PC-3 (cell line): ENCODE results near the gene CLEC11A. TPM values are rescaled to one million over a fixed set of nuclear protein-coding genes. Genes with fewer than 3 reads are reported as not detected.

Source experiments
- ATAC-seq: fragments of 200-7000 bp; cut with Tn5 transposase; 2 replicates; pipeline ENCODE4 v1.9.1; 2020; ENCODE audit warnings: mild to moderate bottlenecking, moderate library complexity
- BruUV-seq: library from RNA; stranded (reverse); fragments of 400-500 nt; replicated peaks from 2 replicates; lab custom pipeline; 2021; lab: Mats Ljungman, UMichigan
- CTCF ChIA-PET: fragments of 300-600 bp; sonication (Branson Sonifier 250); formaldehyde crosslinking; loops from one replicate; lab custom pipeline; 2022; ENCODE audit warnings: antibody characterized with exemption; lab: Charles Lee
- POLR2A ChIA-PET: fragments of 300-600 bp; sonication (Branson Sonifier 250); formaldehyde crosslinking; loops from one replicate; lab custom pipeline; 2022; ENCODE audit warnings: antibody characterized with exemption; ENCODE audit not compliant: unreplicated experiment; lab: Charles Lee
- DNase-seq: peaks from one replicate; pipeline ENCODE4 v3.0.0-alpha.2; 2015
- H2AFZ ChIP-seq: fragments of 300-600 bp; sonication (generic); 2 replicates; pipeline ENCODE4 v1.6.0; 2016; ENCODE audit warnings: antibody characterized with exemption, low read length
- H3F3A ChIP-seq: fragments of 300-600 bp; sonication (generic); one replicate; pipeline ENCODE4 v1.6.0; 2017; ENCODE audit warnings: antibody characterized with exemption, low read length, control low read depth, mild to moderate bottlenecking; ENCODE audit not compliant: unreplicated experiment
- H3K27ac ChIP-seq: fragments of 300-600 bp; sonication (generic); 2 replicates; pipeline ENCODE4 v1.5.1; 2016; ENCODE audit warnings: mild to moderate bottlenecking, low read length
- H3K27me3 ChIP-seq: fragments of 300-600 bp; sonication (generic); 2 replicates; pipeline ENCODE4 v1.6.1; 2016; ENCODE audit warnings: low read length, mixed read lengths
- H3K36me3 ChIP-seq: fragments of 300-600 bp; sonication (generic); 2 replicates; pipeline ENCODE4 v1.6.1; 2016; ENCODE audit warnings: low read depth, mixed run types, low read length, mixed read lengths
- H3K4me1 ChIP-seq: fragments of 300-600 bp; sonication (generic); 2 replicates; pipeline ENCODE4 v1.5.1; 2016; ENCODE audit warnings: low read length; ENCODE audit not compliant: insufficient read depth
- H3K4me2 ChIP-seq: fragments of 300-600 bp; sonication (generic); 2 replicates; pipeline ENCODE4 v1.6.0; 2016; ENCODE audit warnings: low read length
- H3K4me3 ChIP-seq: fragments of 300-600 bp; sonication (generic); 2 replicates; pipeline ENCODE4 v1.5.1; 2016; ENCODE audit warnings: mild to moderate bottlenecking, low read length, mixed read lengths
- H3K79me2 ChIP-seq: fragments of 300-600 bp; sonication (generic); 2 replicates; pipeline ENCODE4 v1.6.1; 2017; ENCODE audit warnings: low read length, mixed read lengths
- H3K9ac ChIP-seq: fragments of 300-600 bp; sonication (generic); 2 replicates; pipeline ENCODE4 v1.6.0; 2016; ENCODE audit warnings: mild to moderate bottlenecking, low read length
- H3K9me2 ChIP-seq: fragments of 300-600 bp; sonication (generic); replicated peaks from 2 replicates; pipeline ENCODE4 v1.6.1; 2016; ENCODE audit warnings: mixed run types, low read length, mixed read lengths
- H3K9me3 ChIP-seq: fragments of 300-600 bp; sonication (generic); 2 replicates; pipeline ENCODE4 v1.6.1; 2016; ENCODE audit warnings: low read length, mixed read lengths
- H4K20me1 ChIP-seq: fragments of 300-600 bp; sonication (generic); 2 replicates; pipeline ENCODE4 v1.6.1; 2016; ENCODE audit warnings: low read length, mixed read lengths
- CTCF ChIP-seq: fragments of 300-600 bp; sonication (generic); conservative IDR thresholded peaks from 2 replicates; pipeline ENCODE4 v1.5.1; 2017; ENCODE audit warnings: antibody characterized with exemption, low read depth, mild to moderate bottlenecking, low read length
- EZH2 ChIP-seq: fragments of 300-600 bp; sonication (generic); IDR thresholded peaks from one replicate; pipeline ENCODE4 v1.6.1; 2017; ENCODE audit warnings: antibody characterized with exemption, mild to moderate bottlenecking, low read length; ENCODE audit not compliant: unreplicated experiment
- EZH2phosphoT487 ChIP-seq: fragments of 300-600 bp; sonication (generic); IDR thresholded peaks from 2 replicates; pipeline ENCODE4 v1.6.1; 2018; ENCODE audit warnings: mild to moderate bottlenecking, antibody characterized with exemption, low read length, borderline replicate concordance
- intact Hi-C: fragments of 100-400 bp; cut with micrococcal nuclease; formaldehyde crosslinking; loops from 2 replicates; pipeline ENCODE4 v1.9.0; 2023
- total RNA-seq: library from RNA; depleted of rRNA; stranded (reverse); fragments of >200 nt; gene quantifications from 2 replicates; pipeline ENCODE4 v1.2.3, GENCODE V29; 2014

Gene CLEC11A
- total RNA-seq, 1 experiment from 2014 or later, result 2.3 TPM

GRCh38 chr19:50712833-50713232 lies 10.3 kb upstream of the CLEC11A start:
- ChIA-PET POLR2A (no interaction called here), CTCF (interaction anchor here (1.0 kb wide), 1 partner anchor 71 kb away, joined by 4 read pairs; no protein-coding TSS in a partner anchor)
- Histone ChIP-seq H3K27ac (no peak overlapping the region), H3K27me3 (peaks cover 41% of the 10 kb centered on the region), H4K20me1 (no peaks in the 10 kb centered on the region), H3F3A (no peaks in the 10 kb centered on the region), H3K36me3 (no peaks in the 10 kb centered on the region), H2AFZ (no peak overlapping the region), H3K4me1 (no peaks in the 10 kb centered on the region), H3K9me3 (no peaks in the 10 kb centered on the region), H3K9ac (no peak overlapping the region), H3K9me2 (no peaks in the 10 kb centered on the region), H3K4me3 (no peak overlapping the region), H3K79me2 (no peaks in the 10 kb centered on the region), H3K4me2 (no peak overlapping the region)
- ATAC-seq, result no peak
- no peak for DNase-seq
- no TSS peak for BruUV-seq
- TF ChIP-seq EZH2, result no peak
- TF ChIP-seq CTCF, result no peak
- no peak for TF ChIP-seq EZH2phosphoT487
- intact Hi-C loops, result no loop called here

GRCh38 chr19:50713556-50714236 lies 9.5 kb upstream of the CLEC11A start:
- H3F3A ChIP-seq, result no peaks in the 10 kb centered on the region
- no peaks in the 10 kb centered on the region for H4K20me1 ChIP-seq
- no TSS peak for BruUV-seq
- DNase-seq (no peak), ATAC-seq (no peak)
- ChIA-PET CTCF (interaction anchor here (1.0 kb wide), 1 partner anchor 70 kb away, joined by 4 read pairs; no protein-coding TSS in a partner anchor), POLR2A (no interaction called here)
- H2AFZ ChIP-seq, result no peak overlapping the region
- H3K27ac ChIP-seq, result no peak overlapping the region
- no peaks in the 10 kb centered on the region for H3K36me3 ChIP-seq
- intact Hi-C loops, result no loop called here
- TF ChIP-seq EZH2 (no peak), EZH2phosphoT487 (no peak), CTCF (no peak)
- no peaks in the 10 kb centered on the region for H3K9me2 ChIP-seq
- H3K9ac ChIP-seq, result no peak overlapping the region
- no peaks in the 10 kb centered on the region for H3K79me2 ChIP-seq
- peaks cover 50% of the 10 kb centered on the region for H3K27me3 ChIP-seq
- H3K4me3 ChIP-seq, result no peak overlapping the region
- no peak overlapping the region for H3K4me2 ChIP-seq
- H3K4me1 ChIP-seq, result no peaks in the 10 kb centered on the region; the same call in 1 of the 2 replicates
- H3K9me3 ChIP-seq, result no peaks in the 10 kb centered on the region
